GM18520 (cell line): ENCODE measurements around the gene RANBP10.

Experiments used
- ATAC-seq: cut with Tn5 transposase; IDR thresholded peaks from one replicate; pipeline ENCODE4 v1.9.1; 2021; ENCODE audit not compliant: unreplicated experiment

The RANBP10 gene

DNA sequence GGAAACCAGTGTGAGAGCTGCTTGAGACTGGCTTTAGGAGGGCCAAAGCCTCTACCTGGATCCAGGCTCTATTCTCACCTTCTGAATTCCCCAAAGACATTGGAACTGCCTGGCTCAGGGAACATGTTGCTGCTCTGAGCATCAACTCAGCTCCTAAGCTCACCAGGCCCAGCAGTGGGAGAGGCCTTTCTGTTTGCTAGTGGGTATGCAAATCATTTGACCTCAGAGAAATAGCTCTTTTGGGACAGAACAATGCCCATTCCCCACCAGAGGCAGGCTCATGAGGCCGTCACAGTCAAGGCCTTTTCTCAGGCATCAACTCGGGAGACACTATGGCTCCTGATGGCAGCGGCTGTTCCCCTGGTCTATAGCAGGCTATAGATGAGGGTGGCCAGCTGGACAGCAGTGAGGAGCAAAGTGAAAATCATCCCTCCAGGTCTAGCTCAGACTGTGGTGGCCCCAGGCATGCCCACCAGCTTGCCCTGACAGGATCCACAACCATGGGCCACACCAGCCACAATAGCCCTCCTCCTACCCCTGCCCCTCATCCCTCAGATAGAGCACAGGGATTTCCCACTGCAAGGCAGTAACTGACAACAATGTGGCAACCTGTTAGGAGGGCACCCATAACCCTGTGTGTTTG, 56.8 kb downstream of the RANBP10 start:
- no peak for ATAC-seq

- no peak for ATAC-seq
These were observed 57.5 kb downstream of the RANBP10 start for GRCh38 chr16:67748834-67749233.

GRCh38 chr16:67746846-67747245, 59.5 kb downstream of the RANBP10 start:
- no peak for ATAC-seq

GRCh38 chr16:67741118-67741517, 65.2 kb downstream of the RANBP10 start:
- no peak for ATAC-seq

GRCh38 chr16:67740391-67740790, 66.0 kb downstream of the RANBP10 start:
- ATAC-seq: no peak

DNA sequence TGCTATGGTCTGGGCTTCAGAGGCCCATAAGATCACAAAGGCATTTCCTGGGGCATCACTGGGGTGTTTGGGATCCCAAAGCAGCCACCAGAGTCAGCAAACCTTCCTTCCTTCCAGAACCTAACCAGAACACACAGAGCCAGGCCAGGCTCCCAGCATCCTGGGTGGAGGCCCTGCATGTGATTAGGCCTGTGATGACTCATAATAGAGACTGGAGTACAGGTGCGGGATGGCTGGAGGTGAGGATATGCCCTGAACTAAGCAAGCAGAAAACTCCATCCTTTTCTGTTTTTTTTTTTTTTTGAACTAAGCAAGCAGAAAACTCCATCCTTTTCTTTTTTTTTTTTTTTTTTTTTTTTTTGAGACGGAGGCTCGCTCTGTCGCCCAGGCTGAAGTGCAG, 69.5 kb downstream of the RANBP10 start:
- no peak for ATAC-seq

DNA sequence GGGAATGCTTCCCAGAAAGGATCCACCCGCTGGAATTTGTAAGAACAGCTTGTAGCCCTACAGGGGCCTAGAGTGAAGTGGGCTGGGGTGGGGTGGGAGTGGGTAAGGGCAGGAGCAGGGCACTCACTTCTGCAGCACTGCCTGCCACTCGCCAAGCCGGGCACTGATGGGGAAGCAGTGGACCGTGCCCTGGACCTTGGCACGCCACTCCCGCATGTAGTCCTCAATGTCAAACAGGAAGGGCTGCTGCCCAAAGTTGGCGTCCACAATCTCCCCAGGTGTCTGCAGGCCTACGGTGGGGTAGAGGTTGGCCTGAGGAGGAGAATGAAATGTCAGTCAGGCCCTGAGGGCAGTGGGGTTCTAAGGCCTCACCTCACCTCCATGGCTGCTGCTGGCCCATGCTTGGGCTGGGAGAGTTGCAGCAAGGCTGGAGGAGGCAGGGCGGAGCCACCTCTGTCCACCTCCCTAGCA, 71.6 kb downstream of the RANBP10 start:
- ATAC-seq: no peak

GRCh38 chr16:67733734-67734470, 72.5 kb downstream of the RANBP10 start:
- ATAC-seq: no peak

- no peak for ATAC-seq
These were observed 74.6 kb downstream of the RANBP10 start for GRCh38 chr16:67731753-67732095.

DNA sequence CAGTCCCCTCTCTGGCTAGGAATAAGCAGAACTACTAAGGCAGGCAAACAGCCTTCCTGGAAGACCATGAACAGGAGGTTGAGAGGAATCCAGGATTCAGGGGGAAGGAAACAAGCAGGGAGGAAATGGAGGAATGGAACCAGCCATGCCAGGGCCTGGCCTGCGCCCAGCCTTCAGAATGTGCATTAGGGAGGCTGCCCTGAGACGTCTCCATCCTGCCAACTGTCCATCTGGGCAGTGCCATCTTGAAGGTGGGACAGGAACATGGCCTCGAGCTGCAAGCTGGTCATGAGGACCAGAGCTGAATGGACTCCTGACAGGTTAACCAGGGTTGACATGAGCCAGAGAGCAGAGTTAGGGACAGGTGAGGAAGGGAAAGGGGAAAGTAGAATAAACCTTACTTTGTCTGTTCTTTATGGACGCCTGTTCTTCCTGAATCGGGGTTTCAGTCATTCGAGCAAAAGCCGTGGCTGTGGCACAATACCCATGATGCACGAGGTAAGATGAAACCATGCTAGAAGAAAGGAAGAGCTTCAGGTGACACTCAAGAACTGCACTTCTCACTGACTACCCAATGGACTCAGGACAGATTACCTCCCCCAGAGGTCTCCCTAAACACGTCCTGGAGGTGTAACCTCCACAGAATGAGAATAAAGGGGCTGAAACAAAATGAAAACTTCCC, 75.1 kb downstream of the RANBP10 start:
- ATAC-seq: no peak

GRCh38 chr16:67730326-67730725, 76.0 kb downstream of the RANBP10 start:
- ATAC-seq: no peak

DNA sequence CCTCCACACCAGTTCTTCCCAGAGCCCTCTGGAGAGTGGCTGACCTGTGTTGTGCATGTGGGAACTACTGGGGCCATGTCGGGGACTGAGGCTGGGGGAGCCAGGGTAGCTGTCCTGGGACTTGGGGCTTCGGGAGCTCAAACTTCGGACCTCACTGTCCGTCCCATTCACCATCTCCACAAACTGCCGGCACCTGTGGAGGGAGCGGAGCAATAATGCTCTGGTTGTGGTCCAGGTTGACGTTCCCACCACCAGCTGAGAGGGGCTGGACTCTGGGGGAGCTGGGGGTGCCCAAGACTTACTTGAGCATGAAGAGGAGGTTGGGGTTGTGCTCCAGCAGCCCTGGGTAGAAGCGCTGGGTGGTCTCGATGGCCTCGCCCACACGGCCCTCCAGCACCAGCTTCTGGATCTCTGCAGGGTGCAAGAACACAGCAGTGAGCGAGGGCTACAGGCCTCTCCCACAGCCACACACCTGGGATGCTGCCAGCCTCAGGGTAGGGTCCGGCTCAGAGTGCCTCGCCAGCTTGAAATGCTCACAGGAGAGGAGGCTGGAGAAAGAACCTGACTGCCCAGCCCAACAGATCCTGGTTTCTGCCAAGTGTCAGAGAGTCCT, 76.6 kb downstream of the RANBP10 start:
- ATAC-seq: no peak

DNA sequence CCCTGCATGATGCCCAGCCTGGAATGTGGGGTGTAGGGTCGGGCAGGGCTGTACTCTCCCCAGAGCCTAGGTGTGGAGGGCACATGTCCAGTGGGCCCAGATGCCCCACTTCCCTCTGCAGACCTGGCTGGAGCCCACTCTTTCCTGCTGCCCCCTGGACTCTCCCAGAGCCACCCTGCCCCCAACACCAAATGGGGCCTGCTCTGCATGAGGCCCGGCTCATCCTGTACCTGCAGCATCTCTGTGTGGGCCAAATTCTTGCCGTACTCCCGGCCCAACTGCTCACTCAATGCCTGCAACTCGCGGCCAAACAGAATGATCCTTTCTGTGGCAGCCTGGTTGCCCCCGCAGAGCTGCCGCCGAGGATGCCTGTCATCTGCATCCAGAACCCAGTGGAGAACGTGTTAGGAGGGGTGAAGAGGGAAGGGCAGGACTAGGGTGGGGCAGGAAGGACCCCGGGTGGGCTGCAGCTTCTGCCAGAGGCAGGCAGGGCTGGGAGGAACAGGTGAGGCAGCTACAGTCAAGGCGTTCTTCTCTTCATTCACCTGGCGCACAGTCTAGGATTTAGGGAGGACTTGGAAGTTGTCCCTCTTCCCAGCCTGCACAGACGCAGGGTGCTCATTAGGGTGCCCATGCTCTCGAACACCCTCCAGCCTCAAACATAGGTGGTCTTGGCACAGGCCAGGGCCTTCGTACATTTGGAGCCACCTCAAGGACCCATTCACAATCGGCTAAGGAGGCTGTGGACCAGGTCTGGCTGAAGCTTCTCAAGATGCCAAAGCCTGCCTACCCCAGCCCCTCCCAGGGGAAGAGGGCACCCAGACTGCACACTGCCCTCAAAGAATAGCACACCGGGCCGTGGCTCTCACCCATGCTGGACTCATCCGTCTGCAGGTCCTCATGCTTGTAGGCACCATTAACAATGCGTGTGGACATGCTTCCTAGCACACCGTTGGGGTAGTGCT, 78.6 kb downstream of the RANBP10 start:
- no peak for ATAC-seq

DNA sequence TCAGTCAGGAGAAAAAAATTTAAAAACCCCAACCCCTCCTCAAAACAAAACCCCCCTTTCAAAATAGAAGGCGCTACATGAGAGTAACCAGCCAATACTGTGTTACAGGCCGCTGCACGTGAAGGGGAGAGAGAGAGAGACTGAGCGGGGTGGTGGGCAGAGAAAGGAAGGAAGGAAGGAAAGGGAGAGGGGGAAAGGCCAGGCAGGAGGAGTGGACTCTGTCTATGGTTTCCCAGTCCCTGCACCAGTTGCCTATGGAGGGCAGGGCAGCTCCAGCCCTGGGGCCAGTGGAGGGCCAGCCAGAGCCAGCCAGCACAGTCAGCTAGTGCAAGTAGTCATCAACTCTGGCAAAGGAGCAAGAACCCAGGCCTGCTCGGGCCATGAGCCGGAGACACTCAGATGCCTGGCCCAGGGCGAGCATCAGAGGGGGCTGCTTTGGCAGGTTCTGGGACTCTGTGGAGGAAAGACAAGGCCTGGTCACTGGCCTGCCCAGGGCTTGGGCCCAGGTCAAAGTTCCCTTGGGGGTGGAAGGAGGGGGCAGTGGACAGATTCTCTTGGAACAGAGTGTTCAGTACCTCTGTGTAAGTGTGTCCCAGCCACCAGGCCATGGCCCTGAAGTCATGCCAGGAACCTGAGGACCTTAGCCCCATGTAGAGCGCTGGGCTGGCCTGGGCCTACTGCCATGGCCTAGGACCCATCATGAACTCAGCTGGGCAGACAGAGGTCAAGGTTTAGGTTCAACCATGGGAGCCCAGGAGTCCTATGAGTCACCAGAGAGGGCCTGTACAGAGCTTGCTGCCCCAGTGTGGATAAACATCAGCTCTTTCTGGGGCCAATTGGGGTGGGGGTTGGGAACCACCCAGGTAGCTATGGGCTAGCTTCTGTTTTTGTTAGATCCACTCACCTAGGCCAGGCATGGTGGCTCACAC, 80.0 kb downstream of the RANBP10 start:
- ATAC-seq: no peak

GRCh38 chr16:67723911-67724305, 82.5 kb downstream of the RANBP10 start:
- no peak for ATAC-seq

DNA sequence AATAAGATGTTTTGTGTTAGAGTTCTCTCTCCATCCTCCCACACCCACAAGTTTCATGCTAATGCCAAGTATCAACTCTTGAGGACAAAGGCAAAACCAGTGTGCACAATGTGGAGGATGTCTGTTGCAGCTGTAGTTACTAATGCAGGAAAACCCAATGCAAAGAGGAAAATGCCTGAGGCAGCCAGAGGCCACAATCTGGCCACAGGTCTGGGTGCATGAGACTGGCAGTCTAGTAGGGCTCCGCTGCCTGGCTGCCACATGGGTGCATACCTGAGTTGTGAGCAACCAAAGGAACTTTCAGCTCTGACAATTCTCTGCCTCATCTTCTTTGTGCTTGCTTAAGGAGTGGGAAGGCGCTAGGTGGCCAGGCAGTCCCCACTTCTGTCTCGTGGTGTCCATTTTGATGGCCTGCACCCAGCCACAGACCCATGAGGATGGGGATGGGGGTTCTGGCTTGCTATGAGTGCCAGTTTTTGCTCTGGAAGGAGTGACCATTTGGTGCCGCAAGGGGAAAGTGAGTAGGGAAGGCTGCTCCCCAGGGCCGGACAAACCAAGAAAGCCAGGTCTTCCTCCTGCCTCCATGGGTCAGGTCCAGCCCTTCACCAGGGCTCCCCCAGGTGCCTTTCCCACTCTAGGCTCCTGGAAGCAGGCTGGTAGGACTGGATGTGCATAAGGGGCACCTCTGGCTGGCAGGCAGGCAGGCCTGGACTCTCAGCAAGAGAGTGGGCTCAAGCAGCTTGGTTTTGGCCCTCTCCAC, 83.0 kb downstream of the RANBP10 start:
- ATAC-seq: no peak

DNA sequence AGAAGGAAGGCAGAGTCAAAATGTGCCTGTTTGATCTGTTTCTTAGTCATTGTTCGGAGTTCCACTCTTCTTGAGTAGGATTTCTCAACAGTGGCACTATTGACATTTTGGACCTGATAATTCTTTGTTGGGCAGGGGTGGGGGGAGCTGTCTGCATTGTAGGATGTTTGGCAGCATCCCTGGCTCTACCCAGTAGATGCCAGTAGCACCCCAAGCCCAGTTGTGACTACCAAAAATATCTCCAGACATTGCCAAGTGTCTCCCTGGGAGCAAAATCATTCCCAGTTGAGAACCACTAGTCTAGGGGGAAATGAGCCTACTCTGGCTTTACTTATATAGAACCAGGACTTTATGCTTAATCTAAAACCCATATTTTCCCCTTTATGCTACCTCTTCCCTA, 86.1 kb downstream of the RANBP10 start:
- ATAC-seq: no peak

DNA sequence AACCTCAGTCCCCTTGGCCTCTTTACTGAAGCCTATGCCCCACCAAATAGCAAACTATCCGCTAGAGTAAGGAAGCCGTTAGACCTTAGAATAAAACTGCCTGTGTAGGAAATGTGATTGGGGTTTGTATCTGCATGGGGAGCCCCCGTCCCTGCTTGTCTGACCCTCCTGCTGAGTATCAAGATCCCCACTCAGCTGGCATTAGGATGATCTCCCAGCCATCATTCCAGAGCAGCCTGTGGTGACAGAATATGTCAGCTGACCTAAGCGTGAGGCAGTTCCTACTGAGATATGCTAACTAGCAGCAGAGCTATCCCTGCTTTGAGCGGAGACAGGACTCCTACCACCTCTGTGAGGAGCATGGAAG, 86.6 kb downstream of the RANBP10 start:
- ATAC-seq: no peak
